Fibroblast of peridontal ligament (primary cell): ENCODE results near the gene ZNF827.
A peak's percentile ranks its signal among the peaks of the same experiment; 100 is the strongest.

ENCODE experiments used
- DNase-seq: peaks from one replicate; pipeline ENCODE4 v3.0.0-alpha.2; 2010; ENCODE audit errors: extremely low read depth

ZNF827 gene

GRCh38 chr4:145938618-145939440 lies at the start of gene ZNF827:
ZNF827 (minus strand) TSS chr4:145938823; CDS start chr4:145938407, 416 bp downstream.
- peak; percentile 77 for DNase-seq

GRCh38 chr4:145984563-145984962 lies 45.9 kb upstream of the ZNF827 start:
- no peak for DNase-seq

GRCh38 chr4:145982791-145983190 lies 44.2 kb upstream of the ZNF827 start:
- DNase-seq = no peak

- DNase-seq = no peak
Measured at GRCh38 chr4:145979160-145979559, 40.5 kb upstream of the ZNF827 start.

- no peak for DNase-seq
Measured at GRCh38 chr4:145976680-145977079, 38.1 kb upstream of the ZNF827 start.

GRCh38 chr4:145960012-145960411 lies 21.4 kb upstream of the ZNF827 start:
- no peak for DNase-seq

- DNase-seq = no peak
Measured at GRCh38 chr4:145957302-145957701, 18.7 kb upstream of the ZNF827 start.

GRCh38 chr4:145956288-145956890 lies 17.8 kb upstream of the ZNF827 start:
- DNase-seq = peak; percentile 56

- DNase-seq = peak; percentile 55
Measured at GRCh38 chr4:145954924-145955339, 16.3 kb upstream of the ZNF827 start.

GRCh38 chr4:145951931-145952330 lies 13.3 kb upstream of the ZNF827 start:
- DNase-seq = no peak

- no peak for DNase-seq
Measured at GRCh38 chr4:145945431-145946155, 7.0 kb upstream of the ZNF827 start.

GRCh38 chr4:145944886-145945285 lies 6.3 kb upstream of the ZNF827 start:
- DNase-seq = peak; percentile 30

- DNase-seq = no peak
Measured at GRCh38 chr4:145939856-145940255, 1.2 kb upstream of the ZNF827 start.

GRCh38 chr4:145939441-145939750 lies 773 bp upstream of the ZNF827 start:
- peak; percentile 29 for DNase-seq

GRCh38 chr4:145937971-145938611 lies 532 bp downstream of the ZNF827 start:
- peak; percentile 45 for DNase-seq

GRCh38 chr4:145936997-145937901 lies 1.4 kb downstream of the ZNF827 start:
- peak; percentile 42 for DNase-seq

- DNase-seq = peak; percentile 72
Measured at GRCh38 chr4:145936142-145936996, 2.3 kb downstream of the ZNF827 start.

GRCh38 chr4:145935253-145936141 lies 3.1 kb downstream of the ZNF827 start:
- DNase-seq = peak; percentile 29

GRCh38 chr4:145934434-145935047 lies 4.1 kb downstream of the ZNF827 start:
- no peak for DNase-seq
